RCC 7860 (cell line): Measurements from ENCODE around the gene RNF181.
"Not testable (repeated sequence)": the region's sequence is repeated elsewhere in the genome, so short reads cannot be mapped to it uniquely, and the experiment has no call there.

Experiments
- DNase-seq: peaks from one replicate; pipeline ENCODE4 v3.0.0-alpha.2; 2015; ENCODE audit warnings: low spot score
- FAIRE-seq: peaks from 2 replicates; lab custom pipeline; 2012; peaks lifted over from hg19 to GRCh38; lab: Jason Lieb, UNC

Gene RNF181

GRCh38 chr2:85595301-85596025 is at the start of gene RNF181:
RNF181 (plus strand) TSS chr2:85595745; CDS start chr2:85595764, 19 bp downstream.
- peak; percentile 94 for FAIRE-seq

GRCh38 chr2:85545780-85546240 is 49.7 kb upstream of the RNF181 start:
- no peak for DNase-seq
- no peak for FAIRE-seq

More at GRCh38 chr2:85595301-85596025, at the start of gene RNF181:
- peak; percentile 97 for DNase-seq

GRCh38 chr2:85547089-85547858 is 48.3 kb upstream of the RNF181 start:
- DNase-seq: peak; percentile 14
- FAIRE-seq: no peak

- FAIRE-seq (no peak), DNase-seq (no peak)
These were observed 47.5 kb upstream of the RNF181 start for GRCh38 chr2:85547859-85548607.

GRCh38 chr2:85548608-85548900 is 47.0 kb upstream of the RNF181 start:
- DNase-seq: no peak
- no peak for FAIRE-seq

GRCh38 chr2:85549095-85549494 is 46.5 kb upstream of the RNF181 start:
- no peak for FAIRE-seq

GRCh38 chr2:85549826-85550225 is 45.7 kb upstream of the RNF181 start:
- DNase-seq: peak; percentile 18
- FAIRE-seq: no peak

More at GRCh38 chr2:85549095-85549494, 46.5 kb upstream of the RNF181 start:
- DNase-seq: no peak

- DNase-seq: no peak
- no peak for FAIRE-seq
These were observed 45.1 kb upstream of the RNF181 start for GRCh38 chr2:85550486-85550885.

- FAIRE-seq (peak; percentile 54), DNase-seq (peak; percentile 66)
These were observed 43.6 kb upstream of the RNF181 start for GRCh38 chr2:85551698-85552678.

- FAIRE-seq (no peak), DNase-seq (no peak)
These were observed 42.4 kb upstream of the RNF181 start for GRCh38 chr2:85553184-85553583.

GRCh38 chr2:85554980-85555612 is 40.4 kb upstream of the RNF181 start:
- DNase-seq (no peak), FAIRE-seq (no peak)

GRCh38 chr2:85557130-85557529 is 38.4 kb upstream of the RNF181 start:
- DNase-seq: no peak
- FAIRE-seq: no peak

- DNase-seq: no peak
- no peak for FAIRE-seq
These were observed 37.4 kb upstream of the RNF181 start for GRCh38 chr2:85558160-85558559.

GRCh38 chr2:85560403-85560726 is 35.2 kb upstream of the RNF181 start:
- not testable (repeated sequence) for FAIRE-seq, DNase-seq

- FAIRE-seq (no peak), DNase-seq (no peak)
These were observed 34.7 kb upstream of the RNF181 start for GRCh38 chr2:85560812-85561279.

GRCh38 chr2:85561280-85562212 is 34.0 kb upstream of the RNF181 start, which contains the start of gene GGCX:
GGCX (minus strand) TSS chr2:85561493; CDS start chr2:85561428, 65 bp downstream.
- peak; percentile 82 for DNase-seq
- peak; percentile 38 for FAIRE-seq

- DNase-seq (no peak), FAIRE-seq (no peak)
These were observed 31.4 kb upstream of the RNF181 start for GRCh38 chr2:85564144-85564563.

- no peak for DNase-seq
- no peak for FAIRE-seq
These were observed 29.3 kb upstream of the RNF181 start for GRCh38 chr2:85566265-85566664.

GRCh38 chr2:85575739-85576138 is 19.8 kb upstream of the RNF181 start:
- no peak for FAIRE-seq
- DNase-seq: no peak
